GM12801 (cell line): ENCODE measurements around the gene LANCL1.

Source experiments
- CTCF ChIP-seq: IDR thresholded peaks from one replicate; pipeline ENCODE4 v1.5.1; 2011; ENCODE audit warnings: control low read depth; ENCODE audit not compliant: insufficient read length; ENCODE audit errors: extremely low read depth

The LANCL1 gene

GRCh38 chr2:210476194-210477128 is at the start of gene LANCL1:
Gene LANCL1 (minus strand): TSS chr2:210476759. CDS start chr2:210476396, 363 bp downstream.
- no peak for TF ChIP-seq CTCF

GRCh38 chr2:210524533-210524932 is 48.0 kb upstream of the LANCL1 start:
- no peak for TF ChIP-seq CTCF

GRCh38 chr2:210523650-210524289 is 47.2 kb upstream of the LANCL1 start:
- TF ChIP-seq CTCF, result no peak

GRCh38 chr2:210522399-210522798 is 45.8 kb upstream of the LANCL1 start:
- TF ChIP-seq CTCF, result no peak

GRCh38 chr2:210519594-210519993 is 43.0 kb upstream of the LANCL1 start:
- no peak for TF ChIP-seq CTCF

- no peak for TF ChIP-seq CTCF
Measured at GRCh38 chr2:210517264-210517663, 40.7 kb upstream of the LANCL1 start.

GRCh38 chr2:210515911-210516310 is 39.4 kb upstream of the LANCL1 start:
- no peak for TF ChIP-seq CTCF
